H1 (cell line): Measurements from ENCODE around the gene DENND5B. TPM values are rescaled to one million over a fixed set of nuclear protein-coding genes. Genes with fewer than 3 reads are reported as not detected.

ENCODE experiments used
- CTCF ChIA-PET: fragments of 300-600 bp; sonication (Branson Sonifier 250); formaldehyde crosslinking; loops from one replicate; lab custom pipeline; 2021; ENCODE audit not compliant: partially characterized antibody; lab: Charles Lee
- POLR2A ChIA-PET: fragments of 300-600 bp; sonication (Branson Sonifier 250); formaldehyde crosslinking; loops from one replicate; lab custom pipeline; 2021; ENCODE audit warnings: inconsistent platforms; ENCODE audit not compliant: partially characterized antibody; lab: Charles Lee
- DNase-seq, 2 experiments: peaks; one replicate each; pipeline versions ENCODE4 v3.0.0 to v3.0.0-alpha.2; 2010 to 2022; ENCODE audit warnings: low spot score in 2 of 2, low read depth in 1 of 2, mixed read lengths in 1 of 2
- FAIRE-seq: peaks from 2 replicates; lab custom pipeline; 2011; peaks lifted over from hg19 to GRCh38; lab: Jason Lieb, UNC
- H2AFZ ChIP-seq: 2 replicates; pipeline ENCODE4 v1.8.1; 2012; ENCODE audit warnings: low read length, inconsistent platforms
- H2AK5ac ChIP-seq: 2 replicates; pipeline ENCODE4 v1.6.1; 2013; ENCODE audit warnings: low read depth, low read length
- H2BK120ac ChIP-seq: replicated peaks from 2 replicates; pipeline ENCODE3; 2013; ENCODE audit warnings: low read depth, low read length, inconsistent platforms
- H2BK12ac ChIP-seq: 2 replicates; pipeline ENCODE4 v1.6.1; 2013; ENCODE audit warnings: low read depth, low read length
- H2BK15ac ChIP-seq: 2 replicates; pipeline ENCODE4 v1.6.1; 2013; ENCODE audit warnings: low read length
- H2BK20ac ChIP-seq: 2 replicates; pipeline ENCODE4 v1.6.1; 2013; ENCODE audit warnings: low read length
- H2BK5ac ChIP-seq: 2 replicates; pipeline ENCODE4 v1.6.1; 2013; ENCODE audit warnings: low read depth, low read length
- H3K14ac ChIP-seq: 2 replicates; pipeline ENCODE4 v1.6.1; 2013; ENCODE audit warnings: inconsistent platforms; ENCODE audit not compliant: insufficient read length
- H3K18ac ChIP-seq: 2 replicates; pipeline ENCODE4 v1.6.1; 2013; ENCODE audit warnings: low read length; ENCODE audit errors: extremely low read depth
- H3K23ac ChIP-seq: 2 replicates; pipeline ENCODE4 v1.6.1; 2013; ENCODE audit warnings: inconsistent platforms; ENCODE audit not compliant: insufficient read length
- H3K23me2 ChIP-seq: 2 replicates; pipeline ENCODE4 v1.6.1; 2013; ENCODE audit warnings: low read depth, low read length
- H3K27ac ChIP-seq: 2 replicates; pipeline ENCODE4 v1.6.1; 2011; ENCODE audit warnings: low read depth, low read length, inconsistent platforms
- H3K27me3 ChIP-seq, 4 experiments: replicated peaks in 1 of 4; 1 replicate in 1 of 4; 2 replicates in 3 of 4; pipeline versions ENCODE4 v1.6.1 to v1.8.1; 2011 to 2013; ENCODE audit warnings: low read length in 3 of 4, mild to moderate bottlenecking in 3 of 4, inconsistent platforms in 2 of 4, mixed read lengths in 2 of 4, moderate library complexity in 1 of 4; ENCODE audit not compliant: control insufficient read depth in 3 of 4, insufficient read depth in 3 of 4; ENCODE audit errors: extremely low read depth in 1 of 4
- H3K36me3 ChIP-seq, 4 experiments: 2 replicates each; pipeline versions ENCODE4 v1.6.1 to v1.8.1; 2011 to 2013; ENCODE audit warnings: mild to moderate bottlenecking in 4 of 4, low read length in 3 of 4, moderate library complexity in 2 of 4, control low read depth in 1 of 4, inconsistent platforms in 1 of 4; ENCODE audit not compliant: insufficient read depth in 4 of 4, control insufficient read depth in 2 of 4
- H3K4ac ChIP-seq: replicated peaks from 2 replicates; pipeline ENCODE3; 2013; ENCODE audit warnings: low read length, low read depth, mixed read lengths, inconsistent platforms; ENCODE audit not compliant: insufficient read length
- H3K4me1 ChIP-seq, 4 experiments: replicated peaks in 1 of 4; 1 replicate in 1 of 4; 2 replicates in 3 of 4; pipeline versions ENCODE4 v1.6.1 to v1.8.1; 2011 to 2013; ENCODE audit warnings: low read length in 3 of 4, inconsistent platforms in 2 of 4, mixed read lengths in 1 of 4; ENCODE audit not compliant: insufficient read depth in 4 of 4, control insufficient read depth in 3 of 4
- H3K4me2 ChIP-seq, 2 experiments: 2 replicates each; pipeline versions ENCODE4 v1.6.1 to v1.8.1; 2011 to 2013; ENCODE audit warnings: low read depth in 2 of 2, low read length in 2 of 2, control low read depth in 1 of 2, inconsistent platforms in 1 of 2, mild to moderate bottlenecking in 1 of 2; ENCODE audit not compliant: insufficient read depth in 1 of 2
- H3K4me3 ChIP-seq, 4 experiments: fragments of 200-600, 300-600 bp in 1 of 4; sonication (generic), shearing (Covaris generic), sonication (Bioruptor Twin) in 1 of 4; 2 replicates each; pipeline versions ENCODE4 v1.5.1 to v1.8.1; 2011 to 2016; ENCODE audit warnings: low read length in 4 of 4, low read depth in 3 of 4, control low read depth in 2 of 4, inconsistent platforms in 2 of 4, mild to moderate bottlenecking in 2 of 4, mixed read lengths in 1 of 4, moderate library complexity in 1 of 4; ENCODE audit not compliant: insufficient read depth in 2 of 4; ENCODE audit errors: extremely low read depth in 1 of 4
- H3K56ac ChIP-seq: replicated peaks from 2 replicates; pipeline ENCODE3; 2013; ENCODE audit warnings: low read depth, mild to moderate bottlenecking, mixed read lengths, low read length, inconsistent platforms; ENCODE audit not compliant: insufficient read length
- H3K79me1 ChIP-seq: 2 replicates; pipeline ENCODE4 v1.6.1; 2013; ENCODE audit warnings: low read depth, low read length, control low read depth
- H3K79me2 ChIP-seq, 2 experiments: 2 replicates each; pipeline versions ENCODE4 v1.6.1 to v1.8.1; 2012 to 2013; ENCODE audit warnings: low read length in 2 of 2, mild to moderate bottlenecking in 2 of 2, inconsistent platforms in 1 of 2; ENCODE audit not compliant: insufficient read depth in 2 of 2, control insufficient read depth in 1 of 2
- H3K9ac ChIP-seq, 4 experiments: replicated peaks in 1 of 4; 1 replicate in 1 of 4; 2 replicates in 3 of 4; pipeline versions ENCODE4 v1.6.1 to v1.8.1; 2011 to 2013; ENCODE audit warnings: low read depth in 3 of 4, low read length in 3 of 4, control low read depth in 2 of 4, mild to moderate bottlenecking in 2 of 4, moderate library complexity in 2 of 4, inconsistent platforms in 1 of 4; ENCODE audit errors: extremely low read depth in 1 of 4
- H3K9me3 ChIP-seq, 2 experiments: 2 replicates each; pipeline versions ENCODE4 v1.6.1 to v1.8.1; 2012 to 2013; ENCODE audit warnings: mild to moderate bottlenecking in 2 of 2, moderate library complexity in 2 of 2, control low read depth in 1 of 2, inconsistent platforms in 1 of 2, low read depth in 1 of 2, low read length in 1 of 2, mixed read lengths in 1 of 2; ENCODE audit not compliant: insufficient read depth in 2 of 2
- H4K20me1 ChIP-seq, 2 experiments: replicated peaks in 1 of 2; 2 replicates each; pipeline versions ENCODE3 to v1.8.1; 2011 to 2013; ENCODE audit warnings: inconsistent platforms in 2 of 2, low read length in 2 of 2, mild to moderate bottlenecking in 1 of 2; ENCODE audit not compliant: insufficient read depth in 2 of 2, control insufficient read depth in 1 of 2
- H4K5ac ChIP-seq: 2 replicates; pipeline ENCODE4 v1.6.1; 2013; ENCODE audit warnings: low read length, low read depth, mixed read lengths, inconsistent platforms; ENCODE audit not compliant: insufficient read length
- H4K8ac ChIP-seq: 2 replicates; pipeline ENCODE4 v1.8.0; 2013; ENCODE audit warnings: mild to moderate bottlenecking, moderate library complexity, low read length, inconsistent platforms; ENCODE audit not compliant: insufficient read depth; ENCODE audit errors: extremely low read depth
- H4K91ac ChIP-seq: replicated peaks from 2 replicates; pipeline ENCODE3; 2013; ENCODE audit warnings: low read length, mixed read lengths, inconsistent platforms; ENCODE audit not compliant: insufficient read length
- CTBP2 ChIP-seq: IDR thresholded peaks from 2 replicates; pipeline ENCODE4 v1.7.0; 2011; ENCODE audit warnings: borderline replicate concordance, mild to moderate bottlenecking, moderate library complexity, mixed read lengths, low read length; ENCODE audit not compliant: insufficient read depth, insufficient read length
- FOSL1 ChIP-seq: IDR thresholded peaks from 2 replicates; pipeline ENCODE4 v1.6.1; 2011; ENCODE audit warnings: mild to moderate bottlenecking, low read depth, low read length, moderate library complexity; ENCODE audit not compliant: insufficient read depth
- KDM1A ChIP-seq: fragments of 200-600, 300-600 bp; sonication (generic); IDR thresholded peaks from 2 replicates; pipeline ENCODE4 v1.7.1; 2016; ENCODE audit warnings: mild to moderate bottlenecking, low read length, borderline replicate concordance
- KDM4A ChIP-seq: IDR thresholded peaks from one replicate; pipeline ENCODE4 v1.7.1; 2012; ENCODE audit warnings: low read depth, mild to moderate bottlenecking, moderate library complexity, low read length, inconsistent platforms; ENCODE audit not compliant: severe bottlenecking
- KDM5A ChIP-seq: fragments of 200-600 bp; IDR thresholded peaks from 2 replicates; pipeline ENCODE4 v1.7.1; 2012; ENCODE audit warnings: mild to moderate bottlenecking, low read length, inconsistent platforms, mixed read lengths
- NANOG ChIP-seq: IDR thresholded peaks from 2 replicates; pipeline ENCODE4 v1.6.1; 2011; ENCODE audit warnings: low read length, low read depth, mild to moderate bottlenecking, inconsistent platforms; ENCODE audit not compliant: insufficient read depth, poor library complexity, severe bottlenecking
- RBBP5 ChIP-seq: IDR thresholded peaks from 2 replicates; pipeline ENCODE4 v1.7.1; 2012; ENCODE audit warnings: low read depth, mild to moderate bottlenecking, inconsistent platforms, low read length, moderate library complexity, borderline replicate concordance
- SIRT6 ChIP-seq: IDR thresholded peaks from one replicate; pipeline ENCODE4 v1.7.1; 2012; ENCODE audit warnings: low read length, inconsistent platforms
- SP1 ChIP-seq: IDR thresholded peaks from 2 replicates; pipeline ENCODE4 v1.6.1; 2011; ENCODE audit warnings: low read depth, low read length
- SP4 ChIP-seq: IDR thresholded peaks from 2 replicates; pipeline ENCODE4 v1.6.1; 2012; ENCODE audit warnings: low read length, inconsistent platforms
- YY1 ChIP-seq: IDR thresholded peaks from 2 replicates; pipeline ENCODE4 v1.6.1; 2011; ENCODE audit warnings: low read depth, mild to moderate bottlenecking, low read length
- WGBS, 2 experiments: shearing (Covaris generic) in 1 of 2; methylation state at CpG; one replicate each; pipeline versions ENCODE4 v1.1.6 to v1.1.7; 2013 to 2015; ENCODE audit warnings: low lambda C conversion rate in 2 of 2, mixed read lengths in 2 of 2, inconsistent platforms in 1 of 2, low coverage in 1 of 2, missing lambda C conversion rate in 1 of 2; ENCODE audit not compliant: insufficient replicate concordance in 2 of 2, insufficient coverage in 1 of 2, insufficient read length in 1 of 2; ENCODE audit errors: extremely low coverage in 1 of 2, missing lambda C conversion rate in 1 of 2; 5-methylcytosine and 5-hydroxymethylcytosine counted together
- polyA plus RNA-seq, 7 experiments: library from polyadenylated mRNA; depleted of rRNA in 3 of 7; stranded (reverse) in 5 of 7; unstranded in 2 of 7; fragments of >200 nt in 5 of 7; fragments of 200-250 nt in 2 of 7; gene quantifications; 1 replicate in 5 of 7; 2 replicates in 1 of 7; 4 replicates in 1 of 7; pipeline versions ENCODE4 v1.2.1 to v1.2.3, GENCODE V29; 2011 to 2013; ENCODE audit warnings: missing spikeins in 2 of 7, mixed read lengths in 2 of 7
- total RNA-seq: library from RNA; stranded (reverse); fragmentation: NEBNext Ultra II Directional; extraction: Animal tissue kit (Norgen Biotek cat#: 25700); gene quantifications from 2 replicates; pipeline ENCODE4 v1.2.1, GENCODE V29; 2021
- TF ChIP-seq, protein P1 (sequence below), 3 experiments: IDR thresholded peaks; 1 replicate in 2 of 3; 2 replicates in 1 of 3; pipeline versions ENCODE4 v1.5.1 to v1.6.1; 2011; ENCODE audit warnings: low read length in 3 of 3, mild to moderate bottlenecking in 3 of 3, inconsistent platforms in 2 of 3, low read depth in 1 of 3, moderate library complexity in 1 of 3; ENCODE audit not compliant: insufficient read depth in 1 of 3; ENCODE audit errors: control extremely low read depth in 1 of 3

DENND5B gene
- total and polyA plus RNA-seq, 2 of the 8 experiments (the other 6 are each of a cell fraction or from before 2014, with no cell fraction given): 13.4 to 20.2 TPM

DNA sequence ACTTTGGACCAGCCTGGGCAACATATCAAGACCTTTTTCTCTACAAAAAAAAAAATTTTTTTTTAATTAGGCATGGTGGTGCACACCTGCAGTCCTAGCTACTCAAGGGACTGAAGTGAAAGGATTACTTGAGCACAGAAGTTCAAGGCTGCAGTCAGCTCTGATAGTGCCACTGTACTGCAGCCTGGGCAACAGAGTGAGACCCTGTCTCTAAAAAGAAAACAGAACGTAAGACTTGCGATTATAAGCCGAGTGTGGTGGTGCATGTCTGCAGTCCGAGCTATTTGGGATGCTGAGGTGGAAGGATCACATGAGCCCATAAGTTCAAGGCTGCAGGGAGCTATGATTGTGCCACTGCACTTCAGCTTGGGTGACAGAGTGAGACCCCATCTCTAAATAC, 76.0 kb downstream of the DENND5B start:
- Histone ChIP-seq H3K4me2 (no peak overlapping the region), H3K79me1 (no peaks in the 10 kb centered on the region), H3K79me2 (peaks cover 0 to 21% of the 10 kb centered on the region in 2 experiments; a peak in 2 of 4 replicates), H3K4ac (no peak overlapping the region), H2AFZ (no peak overlapping the region), H3K14ac (no peak overlapping the region), H4K5ac (no peak overlapping the region), H4K20me1 (no peaks in the 10 kb centered on the region), H3K9me3 (no peaks in the 10 kb centered on the region), H2AK5ac (no peak overlapping the region), H2BK120ac (no peak overlapping the region), H4K91ac (no peak overlapping the region), H2BK5ac (no peak overlapping the region), H2BK20ac (no peak overlapping the region), H3K9ac (no peak overlapping the region), H3K36me3 (no peaks in the 10 kb centered on the region), H2BK12ac (no peak overlapping the region), H4K8ac (no peak overlapping the region), H3K56ac (no peak overlapping the region), H3K23me2 (no peaks in the 10 kb centered on the region), H3K4me1 (peaks cover 7 to 25% (median 17%) of the 10 kb centered on the region in 4 experiments; a peak in 6 of 7 replicates), H3K23ac (no peak overlapping the region), H3K18ac (no peak overlapping the region), H2BK15ac (no peak overlapping the region), H3K27ac (no peak overlapping the region), H3K27me3 (no peaks in the 10 kb centered on the region), H3K4me3 (no peak overlapping the region)
- 97% methylated on average over 4 of the region's 4 CpGs; no CpG with 5 or more reads in 1 of the 2 experiments for WGBS, 2 experiments
- POLR2A ChIA-PET: interaction anchor here (0.8 to 1.0 kb wide), 2 partner anchors 12 to 20 kb away, joined by 3 read pairs; no protein-coding TSS in a partner anchor
- no peak for DNase-seq
- CTCF ChIA-PET: interaction anchor here (0.7 to 0.8 kb wide), 2 partner anchors 62 to 110 kb away, joined by 3 to 4 read pairs; no protein-coding TSS in a partner anchor
- no peak for FAIRE-seq
- TF ChIP-seq SP1: no peak
- TF ChIP-seq YY1: no peak
- TF ChIP-seq NANOG: no peak
- no peak for TF ChIP-seq CTBP2
- no peak for TF ChIP-seq SIRT6
- no peak for TF ChIP-seq SP4
- no peak for TF ChIP-seq FOSL1
- TF ChIP-seq RBBP5: no peak
- TF ChIP-seq KDM1A: no peak
- TF ChIP-seq KDM5A: no peak
- TF ChIP-seq, protein P1, sequence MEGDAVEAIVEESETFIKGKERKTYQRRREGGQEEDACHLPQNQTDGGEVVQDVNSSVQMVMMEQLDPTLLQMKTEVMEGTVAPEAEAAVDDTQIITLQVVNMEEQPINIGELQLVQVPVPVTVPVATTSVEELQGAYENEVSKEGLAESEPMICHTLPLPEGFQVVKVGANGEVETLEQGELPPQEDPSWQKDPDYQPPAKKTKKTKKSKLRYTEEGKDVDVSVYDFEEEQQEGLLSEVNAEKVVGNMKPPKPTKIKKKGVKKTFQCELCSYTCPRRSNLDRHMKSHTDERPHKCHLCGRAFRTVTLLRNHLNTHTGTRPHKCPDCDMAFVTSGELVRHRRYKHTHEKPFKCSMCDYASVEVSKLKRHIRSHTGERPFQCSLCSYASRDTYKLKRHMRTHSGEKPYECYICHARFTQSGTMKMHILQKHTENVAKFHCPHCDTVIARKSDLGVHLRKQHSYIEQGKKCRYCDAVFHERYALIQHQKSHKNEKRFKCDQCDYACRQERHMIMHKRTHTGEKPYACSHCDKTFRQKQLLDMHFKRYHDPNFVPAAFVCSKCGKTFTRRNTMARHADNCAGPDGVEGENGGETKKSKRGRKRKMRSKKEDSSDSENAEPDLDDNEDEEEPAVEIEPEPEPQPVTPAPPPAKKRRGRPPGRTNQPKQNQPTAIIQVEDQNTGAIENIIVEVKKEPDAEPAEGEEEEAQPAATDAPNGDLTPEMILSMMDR (IDR thresholded peaks at IDR 0.05; ENCODE audit: control extremely low read depth in 1 of 3, insufficient read depth in 1 of 3, low read depth in 1 of 3, low read length in 3 of 3): no peak
- TF ChIP-seq KDM4A: no peak
